ENCODE results near the gene TSPAN9. TPM values are rescaled to one million over a fixed set of nuclear protein-coding genes. Genes with fewer than 3 reads are reported as not detected.
A peak's percentile ranks its signal among the peaks of the same experiment; 100 is the strongest.

Gene TSPAN9
- total RNA-seq, 1 donor from 2014 or later: 40.9 TPM

- Histone ChIP-seq H3K36me3 (ENCODE audit: insufficient read depth, low read length) (no peaks in the 10 kb centered on the region), H3K27ac (ENCODE audit: low read depth, low read length) (peak overlapping the region; percentile 69), H3K4me1 (ENCODE audit: insufficient read depth, low read length) (peaks cover 28% of the 10 kb centered on the region), H3K4me2 (ENCODE audit: low read length) (peak overlapping the region; percentile 56), H3K27me3 (ENCODE audit: insufficient read depth, low read length) (no peaks in the 10 kb centered on the region), H3K4me3 (ENCODE audit: insufficient read depth, low read depth, low read length) (no peak overlapping the region), H3K9ac (ENCODE audit: low read length) (peak overlapping the region; percentile 62), H4K20me1 (ENCODE audit: insufficient read depth, low read length) (no peaks in the 10 kb centered on the region), H2AFZ (ENCODE audit: low read depth, low read length) (peak overlapping the region; percentile 44), H3K9me3 (ENCODE audit: insufficient read depth, low read depth, low read length) (no peaks in the 10 kb centered on the region), H3K79me2 (ENCODE audit: insufficient read depth, low read length) (no peaks in the 10 kb centered on the region)
- FAIRE-seq (no peak), DNase-seq (ENCODE audit: low read depth) (peak; percentile 87)
- peak overlapping the region; percentile 57 for H3K4me3 Mint-ChIP-seq (ENCODE audit: unreplicated experiment)
- H3K4me1 Mint-ChIP-seq (ENCODE audit: low read depth, unreplicated experiment): peaks cover 16% of the 10 kb centered on the region
- peaks cover 41% of the 10 kb centered on the region for H3K27me3 Mint-ChIP-seq (ENCODE audit: low read depth, unreplicated experiment)
- peak overlapping the region; percentile 49 for H3K27ac Mint-ChIP-seq (ENCODE audit: unreplicated experiment)
- TF ChIP-seq EZH2 (IDR thresholded peaks at IDR 0.05; ENCODE audit: insufficient read depth, low read length) (no peak), CTCF (IDR thresholded peaks at IDR 0.05; ENCODE audit: insufficient read depth, low read depth, low read length) (no peak)
- H3K9me3 Mint-ChIP-seq (ENCODE audit: unreplicated experiment): no peaks in the 10 kb centered on the region
- H3K36me3 Mint-ChIP-seq (ENCODE audit: low read depth, unreplicated experiment): no peaks in the 10 kb centered on the region
These were observed 227.4 kb downstream of the TSPAN9 start for GRCh38 chr12:3304436-3305165.

GRCh38 chr12:3305464-3305863, 228.3 kb downstream of the TSPAN9 start:
- H3K4me1 Mint-ChIP-seq (ENCODE audit: low read depth, unreplicated experiment): peaks cover 8% of the 10 kb centered on the region
- no peak for FAIRE-seq
- no peak overlapping the region for H3K4me3 ChIP-seq (ENCODE audit: insufficient read depth, low read depth, low read length)
- H3K36me3 Mint-ChIP-seq (ENCODE audit: low read depth, unreplicated experiment): no peaks in the 10 kb centered on the region
- no peak for DNase-seq (ENCODE audit: low read depth)
- H3K4me3 Mint-ChIP-seq (ENCODE audit: unreplicated experiment): no peak overlapping the region
- H4K20me1 ChIP-seq (ENCODE audit: insufficient read depth, low read length): no peaks in the 10 kb centered on the region
- H3K36me3 ChIP-seq (ENCODE audit: insufficient read depth, low read length): no peaks in the 10 kb centered on the region
- TF ChIP-seq EZH2 (IDR thresholded peaks at IDR 0.05; ENCODE audit: insufficient read depth, low read length) (no peak), CTCF (IDR thresholded peaks at IDR 0.05; ENCODE audit: insufficient read depth, low read depth, low read length) (no peak)
- no peaks in the 10 kb centered on the region for H3K9me3 ChIP-seq (ENCODE audit: insufficient read depth, low read depth, low read length)
- H3K27me3 Mint-ChIP-seq (ENCODE audit: low read depth, unreplicated experiment): peaks cover 45% of the 10 kb centered on the region
- H3K9me3 Mint-ChIP-seq (ENCODE audit: unreplicated experiment): no peaks in the 10 kb centered on the region
- no peak overlapping the region for H2AFZ ChIP-seq (ENCODE audit: low read depth, low read length)
- H3K79me2 ChIP-seq (ENCODE audit: insufficient read depth, low read length): no peaks in the 10 kb centered on the region
- no peak overlapping the region for H3K9ac ChIP-seq (ENCODE audit: low read length)
- H3K4me2 ChIP-seq (ENCODE audit: low read length): no peak overlapping the region
- H3K27ac Mint-ChIP-seq (ENCODE audit: unreplicated experiment): no peak overlapping the region
- H3K4me1 ChIP-seq (ENCODE audit: insufficient read depth, low read length): peaks cover 19% of the 10 kb centered on the region
- H3K27ac ChIP-seq (ENCODE audit: low read depth, low read length): no peak overlapping the region
- no peaks in the 10 kb centered on the region for H3K27me3 ChIP-seq (ENCODE audit: insufficient read depth, low read length)
